ENCODE data around the gene WDR44. TPM values are rescaled to one million over a fixed set of nuclear protein-coding genes. Genes with fewer than 3 reads are reported as not detected.

WDR44 gene
- total and polyA plus RNA-seq, 2 donors = 8.8 to 12.6 TPM

DNA sequence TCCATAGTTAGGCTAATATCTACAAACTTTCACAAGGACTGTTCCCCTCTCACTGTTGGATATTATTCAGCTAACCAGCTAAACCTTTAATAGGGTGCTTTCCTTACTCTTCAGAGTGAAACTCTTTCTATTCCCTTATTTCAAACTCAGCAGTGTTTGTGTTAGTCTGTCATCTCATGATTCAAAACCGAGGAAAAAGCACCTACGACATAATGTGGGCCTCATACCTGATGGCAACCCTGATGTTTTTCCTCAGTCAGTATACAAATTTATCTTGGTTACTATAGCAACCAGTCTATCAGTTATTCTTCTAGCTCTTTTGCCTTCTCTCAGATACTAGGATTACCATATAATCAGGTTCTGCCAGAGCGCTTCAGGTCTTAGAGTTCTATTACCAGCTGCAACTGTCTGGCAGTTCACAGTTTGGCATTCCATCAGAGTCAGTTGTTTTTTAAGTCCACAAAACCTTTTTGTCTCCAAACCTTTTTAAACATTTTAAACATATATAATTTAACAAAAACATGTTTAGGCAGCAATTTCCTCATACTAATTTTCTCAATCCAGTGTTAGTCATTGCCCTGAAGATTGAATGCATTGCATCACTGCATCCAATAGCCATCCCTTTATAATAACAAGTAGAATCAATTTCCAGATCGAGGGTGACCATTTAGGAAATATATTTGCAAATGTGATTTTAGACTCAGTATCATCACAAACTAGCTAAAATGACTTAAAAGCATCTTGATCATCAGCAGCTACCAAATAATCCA is 7.4 kb downstream of the WDR44 start:
- H3K9me3 ChIP-seq (ENCODE audit: control insufficient read depth in 2 of 2, insufficient read depth in 1 of 2, low read length in 1 of 2) = no peaks in the 10 kb centered on the region
- H3K27me3 ChIP-seq (ENCODE audit: control insufficient read depth in 2 of 2, insufficient read depth in 1 of 2, low read length in 1 of 2) = no peaks in the 10 kb centered on the region
- no peak overlapping the region for H3K27ac ChIP-seq (ENCODE audit: low read depth in 1 of 2, low read length in 1 of 2)
- no peak overlapping the region for H3K4me3 ChIP-seq (ENCODE audit: low read length in 2 of 2)
- peaks cover 0 to 3% of the 10 kb centered on the region in 2 donors for H3K4me1 ChIP-seq (ENCODE audit: control insufficient read depth in 2 of 2, insufficient read depth in 2 of 2, low read length in 2 of 2)
- no peaks in the 10 kb centered on the region for H3K36me3 ChIP-seq (ENCODE audit: control insufficient read depth in 2 of 2, insufficient read depth in 2 of 2, low read length in 1 of 2)
- 98% methylated on average over 4 of the region's 4 CpGs for WGBS
- DNase-seq (ENCODE audit: low read depth in 6 of 9, low spot score in 9 of 9) = no peak

DNA sequence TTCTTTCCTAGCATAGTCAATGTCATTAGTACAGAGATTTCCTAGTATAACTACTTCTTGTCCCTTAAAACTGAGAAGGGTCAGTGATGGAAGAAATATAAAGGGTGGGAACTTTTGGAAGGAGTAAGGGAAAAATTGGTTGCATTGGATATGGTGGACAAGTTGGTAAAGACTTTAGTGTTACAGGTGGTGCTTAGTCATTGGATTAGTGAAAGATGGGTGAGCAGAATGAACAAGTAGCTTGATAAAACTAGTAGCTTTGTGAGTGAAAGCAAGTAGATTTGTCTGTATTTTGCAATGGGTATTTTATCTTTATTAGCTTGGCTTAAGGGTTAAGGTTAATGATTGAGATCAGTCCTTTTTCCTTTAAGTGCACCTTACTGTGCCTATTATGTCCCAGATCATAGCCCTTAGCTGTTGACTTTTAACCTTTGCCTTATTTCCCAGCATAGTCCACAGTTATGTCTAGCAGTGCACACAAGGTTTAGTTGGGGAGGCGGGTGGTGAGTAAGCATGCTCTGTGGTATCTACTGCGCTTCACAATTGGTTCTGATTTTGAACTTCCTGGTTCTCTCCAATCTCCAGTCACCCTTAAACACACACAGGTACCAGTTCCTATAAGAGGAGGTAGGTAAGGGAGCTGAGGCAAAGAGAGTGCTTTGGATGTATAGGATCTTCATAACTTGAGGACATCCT is 9.5 kb downstream of the WDR44 start:
- H3K4me3 ChIP-seq (ENCODE audit: low read length in 2 of 2) = no peak overlapping the region
- no peaks in the 10 kb centered on the region for H3K27me3 ChIP-seq (ENCODE audit: control insufficient read depth in 2 of 2, insufficient read depth in 1 of 2, low read length in 1 of 2)
- 100% methylated on average over 2 of the region's 2 CpGs for WGBS
- H3K4me1 ChIP-seq (ENCODE audit: control insufficient read depth in 2 of 2, insufficient read depth in 2 of 2, low read length in 2 of 2) = peaks cover 0 to 3% of the 10 kb centered on the region in 2 donors
- H3K36me3 ChIP-seq (ENCODE audit: control insufficient read depth in 2 of 2, insufficient read depth in 2 of 2, low read length in 1 of 2) = no peaks in the 10 kb centered on the region
- no peaks in the 10 kb centered on the region for H3K9me3 ChIP-seq (ENCODE audit: control insufficient read depth in 2 of 2, insufficient read depth in 1 of 2, low read length in 1 of 2)
- DNase-seq (ENCODE audit: low read depth in 6 of 9, low spot score in 9 of 9) = no peak
- no peak overlapping the region for H3K27ac ChIP-seq (ENCODE audit: low read depth in 1 of 2, low read length in 1 of 2)

DNA sequence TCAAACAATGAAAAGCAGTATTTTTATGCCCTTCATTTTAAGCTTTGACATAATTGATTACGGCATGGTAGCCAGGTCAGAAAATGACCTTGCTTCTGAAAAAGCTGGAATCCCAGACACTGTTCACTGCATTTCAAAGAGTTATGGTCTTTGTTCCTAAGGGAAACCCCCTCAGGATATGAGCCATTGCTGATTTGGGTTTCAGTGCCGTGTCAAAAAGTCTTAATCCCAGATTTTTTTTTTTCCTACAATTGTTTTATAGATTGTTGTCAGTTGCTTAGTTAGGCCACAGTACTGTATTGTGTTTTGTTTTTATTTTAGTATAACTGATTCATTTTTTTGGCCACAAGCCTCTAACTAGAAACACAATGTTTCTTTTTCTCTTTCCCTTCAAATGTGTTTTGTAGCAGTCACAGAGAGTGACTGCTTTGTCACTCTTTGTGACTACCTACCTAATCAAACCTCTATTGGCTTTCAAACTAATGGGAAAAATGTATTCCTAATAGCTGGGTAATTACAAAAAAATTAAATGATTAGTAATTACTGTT is 10.3 kb downstream of the WDR44 start:
- Histone ChIP-seq H3K27ac (ENCODE audit: low read depth in 1 of 2, low read length in 1 of 2) (no peak overlapping the region), H3K9me3 (ENCODE audit: control insufficient read depth in 2 of 2, insufficient read depth in 1 of 2, low read length in 1 of 2) (no peaks in the 10 kb centered on the region), H3K4me3 (ENCODE audit: low read length in 2 of 2) (no peak overlapping the region), H3K4me1 (ENCODE audit: control insufficient read depth in 2 of 2, insufficient read depth in 2 of 2, low read length in 2 of 2) (peaks cover 2 to 3% of the 10 kb centered on the region in 2 donors), H3K27me3 (ENCODE audit: control insufficient read depth in 2 of 2, insufficient read depth in 1 of 2, low read length in 1 of 2) (no peaks in the 10 kb centered on the region), H3K36me3 (ENCODE audit: control insufficient read depth in 2 of 2, insufficient read depth in 2 of 2, low read length in 1 of 2) (no peaks in the 10 kb centered on the region)
- WGBS = 49% methylated on average over 2 of the region's 2 CpGs
- no peak for DNase-seq (ENCODE audit: low read depth in 6 of 9, low spot score in 9 of 9)

DNA sequence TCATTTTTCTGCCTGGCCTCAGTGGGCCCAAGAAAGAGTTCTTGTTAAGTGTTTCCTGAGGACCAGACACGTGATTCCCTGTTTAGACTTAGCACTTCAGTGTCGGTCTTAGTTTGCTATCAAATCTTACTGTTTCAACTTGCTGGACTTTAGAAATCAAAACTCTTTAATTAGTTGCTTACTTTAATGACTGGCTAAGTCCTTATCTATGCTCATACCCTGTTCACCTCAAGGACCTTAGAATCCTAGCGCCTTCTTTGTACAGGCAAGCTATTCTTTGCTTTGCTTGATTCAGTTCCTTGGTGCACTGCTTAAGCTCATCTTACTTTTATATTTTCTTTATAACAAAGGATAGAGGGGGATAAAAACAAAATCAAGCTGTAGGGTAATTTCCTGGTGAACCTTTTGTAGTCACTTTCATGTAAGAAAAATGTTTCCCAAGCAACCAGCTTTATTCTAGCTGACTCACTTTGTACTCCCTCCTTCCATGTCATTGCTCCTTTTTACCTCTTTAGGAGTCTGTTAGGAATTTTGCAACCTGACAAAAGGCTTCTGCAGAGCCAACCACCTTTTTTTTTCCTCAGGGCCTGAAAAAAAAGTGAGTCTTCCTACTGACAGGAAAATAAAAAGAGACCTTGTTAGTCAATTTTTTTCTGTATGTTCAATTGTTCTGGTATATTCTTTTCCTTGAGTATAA is 14.7 kb downstream of the WDR44 start:
- peaks cover 0 to 2% of the 10 kb centered on the region in 2 donors for H3K4me1 ChIP-seq (ENCODE audit: control insufficient read depth in 2 of 2, insufficient read depth in 2 of 2, low read length in 2 of 2)
- H3K9me3 ChIP-seq (ENCODE audit: control insufficient read depth in 2 of 2, insufficient read depth in 1 of 2, low read length in 1 of 2) = no peaks in the 10 kb centered on the region
- H3K27ac ChIP-seq (ENCODE audit: low read depth in 1 of 2, low read length in 1 of 2) = no peak overlapping the region
- H3K36me3 ChIP-seq (ENCODE audit: control insufficient read depth in 2 of 2, insufficient read depth in 2 of 2, low read length in 1 of 2) = no peaks in the 10 kb centered on the region
- H3K27me3 ChIP-seq (ENCODE audit: control insufficient read depth in 2 of 2, insufficient read depth in 1 of 2, low read length in 1 of 2) = no peaks in the 10 kb centered on the region
- DNase-seq (ENCODE audit: low read depth in 6 of 9, low spot score in 9 of 9) = no peak
- 87% methylated on average over 3 of the region's 3 CpGs for WGBS
- H3K4me3 ChIP-seq (ENCODE audit: low read length in 2 of 2) = no peak overlapping the region

DNA sequence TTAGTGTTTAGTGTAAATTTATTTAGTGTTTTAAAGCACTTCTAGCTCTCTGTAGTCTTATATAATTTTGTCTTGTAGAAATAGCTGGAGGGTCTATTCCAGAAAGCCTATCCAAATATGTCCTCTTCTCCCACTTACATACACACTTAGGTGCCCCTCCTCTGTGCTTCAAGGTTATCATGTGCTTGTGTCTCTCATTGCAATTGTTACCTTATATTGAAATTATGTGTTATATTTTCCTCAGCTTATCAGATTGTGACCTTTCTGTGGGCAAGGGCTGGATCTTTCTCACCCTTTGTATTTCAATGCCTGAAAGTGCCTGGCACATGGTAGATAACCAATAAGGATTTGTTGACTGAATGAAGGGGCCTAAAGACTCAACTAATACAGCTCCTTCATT is 18.4 kb downstream of the WDR44 start:
- Histone ChIP-seq H3K27ac (ENCODE audit: low read depth in 1 of 2, low read length in 1 of 2) (no peak overlapping the region), H3K4me3 (ENCODE audit: low read length in 2 of 2) (no peak overlapping the region), H3K4me1 (ENCODE audit: control insufficient read depth in 2 of 2, insufficient read depth in 2 of 2, low read length in 2 of 2) (peaks cover 0 to 2% of the 10 kb centered on the region in 2 donors), H3K9me3 (ENCODE audit: control insufficient read depth in 2 of 2, insufficient read depth in 1 of 2, low read length in 1 of 2) (no peaks in the 10 kb centered on the region), H3K27me3 (ENCODE audit: control insufficient read depth in 2 of 2, insufficient read depth in 1 of 2, low read length in 1 of 2) (no peaks in the 10 kb centered on the region), H3K36me3 (ENCODE audit: control insufficient read depth in 2 of 2, insufficient read depth in 2 of 2, low read length in 1 of 2) (no peaks in the 10 kb centered on the region)
- no peak for DNase-seq (ENCODE audit: low read depth in 6 of 9, low spot score in 9 of 9)

DNA sequence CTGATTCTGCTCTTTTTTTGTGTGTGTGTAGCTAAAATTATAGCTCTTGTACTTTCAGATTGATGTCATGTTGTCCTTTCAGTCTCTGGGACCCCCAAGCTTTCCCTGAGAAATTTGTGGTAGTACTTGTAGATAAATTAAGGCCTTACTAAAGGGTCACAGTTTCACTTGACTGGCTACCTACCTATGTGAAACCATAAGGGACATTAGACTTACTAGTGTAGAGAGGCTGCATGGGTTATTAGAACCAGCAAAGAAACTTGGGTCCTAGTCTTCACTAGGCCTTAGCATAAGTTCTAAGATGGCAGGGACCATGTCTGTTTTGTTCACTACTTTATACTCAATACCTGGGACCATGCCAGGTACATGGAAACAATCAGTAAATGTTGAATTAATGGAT is 21.4 kb downstream of the WDR44 start:
- DNase-seq (ENCODE audit: low read depth in 6 of 9, low spot score in 9 of 9) = no peak
- H3K4me3 ChIP-seq (ENCODE audit: low read length in 2 of 2) = no peak overlapping the region
- no peaks in the 10 kb centered on the region for H3K4me1 ChIP-seq (ENCODE audit: control insufficient read depth in 2 of 2, insufficient read depth in 2 of 2, low read length in 2 of 2)
- H3K27me3 ChIP-seq (ENCODE audit: control insufficient read depth in 2 of 2, insufficient read depth in 1 of 2, low read length in 1 of 2) = no peaks in the 10 kb centered on the region
- no peaks in the 10 kb centered on the region for H3K9me3 ChIP-seq (ENCODE audit: control insufficient read depth in 2 of 2, insufficient read depth in 1 of 2, low read length in 1 of 2)
- no peaks in the 10 kb centered on the region for H3K36me3 ChIP-seq (ENCODE audit: control insufficient read depth in 2 of 2, insufficient read depth in 2 of 2, low read length in 1 of 2)
- no peak overlapping the region for H3K27ac ChIP-seq (ENCODE audit: low read depth in 1 of 2, low read length in 1 of 2)

DNA sequence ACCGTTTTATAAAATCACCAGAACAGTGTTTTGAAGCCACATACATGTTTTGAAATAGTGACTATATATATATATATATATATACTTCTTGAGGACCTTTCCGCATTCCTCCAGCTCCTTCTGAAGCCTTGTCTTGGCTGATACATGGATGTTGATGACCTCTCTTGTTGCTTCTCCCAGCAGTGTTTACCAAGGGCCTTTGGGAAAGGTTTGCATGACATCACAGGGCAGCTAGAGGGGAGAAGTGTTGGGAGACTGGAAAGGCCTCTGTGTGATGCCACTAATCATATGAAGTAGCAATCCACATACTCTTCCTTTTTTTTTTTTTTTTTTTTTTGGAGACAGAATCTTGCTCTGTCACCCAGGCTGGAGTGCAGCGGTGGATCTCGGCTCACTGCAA is 22.5 kb downstream of the WDR44 start:
- Histone ChIP-seq H3K27ac (ENCODE audit: low read depth in 1 of 2, low read length in 1 of 2) (no peak overlapping the region), H3K27me3 (ENCODE audit: control insufficient read depth in 2 of 2, insufficient read depth in 1 of 2, low read length in 1 of 2) (no peaks in the 10 kb centered on the region), H3K4me3 (ENCODE audit: low read length in 2 of 2) (no peak overlapping the region), H3K36me3 (ENCODE audit: control insufficient read depth in 2 of 2, insufficient read depth in 2 of 2, low read length in 1 of 2) (no peaks in the 10 kb centered on the region), H3K9me3 (ENCODE audit: control insufficient read depth in 2 of 2, insufficient read depth in 1 of 2, low read length in 1 of 2) (no peaks in the 10 kb centered on the region), H3K4me1 (ENCODE audit: control insufficient read depth in 2 of 2, insufficient read depth in 2 of 2, low read length in 2 of 2) (no peaks in the 10 kb centered on the region)
- DNase-seq (ENCODE audit: low read depth in 6 of 9, low spot score in 9 of 9) = no peak
- WGBS = 98% methylated on average over 4 of the region's 4 CpGs

DNA sequence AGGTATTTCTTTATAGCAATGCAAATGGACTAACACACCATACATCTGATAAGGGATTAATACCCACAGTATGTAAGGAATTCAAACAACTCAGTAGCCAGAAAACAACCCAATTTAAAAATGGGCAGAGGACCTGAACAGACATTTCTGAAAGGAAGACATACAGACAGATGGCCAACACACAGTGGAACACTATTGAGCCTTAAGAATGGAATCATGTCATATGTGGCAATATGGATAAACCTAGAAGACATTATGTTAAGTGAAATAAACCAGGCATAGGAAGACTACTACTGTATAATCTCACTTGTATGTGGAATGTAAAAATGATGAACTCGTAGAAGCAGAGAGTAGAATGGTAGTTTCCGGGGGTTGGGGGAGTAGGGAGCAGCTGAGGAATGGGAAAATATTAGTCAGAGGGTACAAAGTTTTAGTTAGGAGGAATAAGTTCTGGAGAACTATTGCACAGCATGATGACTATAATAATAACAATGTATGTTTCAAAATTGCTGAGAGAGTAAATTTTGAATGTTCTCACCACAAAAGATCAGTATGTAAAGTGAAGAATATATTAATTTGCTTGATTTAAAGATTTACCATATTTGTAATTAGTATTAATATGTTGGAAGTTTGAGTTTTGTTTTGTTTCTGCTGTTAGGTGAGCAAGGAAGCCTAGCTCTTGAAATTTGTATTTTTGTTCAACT is 25.2 kb downstream of the WDR44 start:
- WGBS = 99% methylated on average over 2 of the region's 2 CpGs

More for the DNA sequence above, 25.2 kb downstream of the WDR44 start:
- DNase-seq (ENCODE audit: low read depth in 6 of 9, low spot score in 9 of 9) = no peak
- no peak overlapping the region for H3K4me3 ChIP-seq (ENCODE audit: low read length in 2 of 2)
- no peaks in the 10 kb centered on the region for H3K27me3 ChIP-seq (ENCODE audit: control insufficient read depth in 2 of 2, insufficient read depth in 1 of 2, low read length in 1 of 2)
- no peaks in the 10 kb centered on the region for H3K4me1 ChIP-seq (ENCODE audit: control insufficient read depth in 2 of 2, insufficient read depth in 2 of 2, low read length in 2 of 2)
- H3K9me3 ChIP-seq (ENCODE audit: control insufficient read depth in 2 of 2, insufficient read depth in 1 of 2, low read length in 1 of 2) = no peaks in the 10 kb centered on the region
- H3K27ac ChIP-seq (ENCODE audit: low read depth in 1 of 2, low read length in 1 of 2) = no peak overlapping the region
- no peaks in the 10 kb centered on the region for H3K36me3 ChIP-seq (ENCODE audit: control insufficient read depth in 2 of 2, insufficient read depth in 2 of 2, low read length in 1 of 2)
